ENCODE measurements around the gene PRPF39.

GRCh38 chr14:45118594-45118993 is 34.7 kb downstream of the PRPF39 start:
- TF ChIP-seq POLR2AphosphoS5 (IDR thresholded peaks at IDR 0.05; ENCODE audit: low read depth, low read length) = no peak
- no peak for TF ChIP-seq POLR2A (IDR thresholded peaks at IDR 0.05; ENCODE audit: low read depth, low read length)
- no peak for TF ChIP-seq TAF1 (IDR thresholded peaks at IDR 0.05; ENCODE audit: borderline replicate concordance, low read depth, low read length)
